Vagina (tissue), 2 donors: ENCODE measurements around the gene WWP2.

Source experiments
- POLR2AphosphoS5 ChIP-seq, 2 donors: sonication (generic); formaldehyde crosslinking; IDR thresholded peaks; one replicate each; pipeline ENCODE4 v1.9.0; 2017; ENCODE audit warnings: antibody characterized with exemption in 2 of 2, mild to moderate bottlenecking in 2 of 2, low read depth in 1 of 2; ENCODE audit not compliant: insufficient read depth in 1 of 2
- TF ChIP-seq, protein P1 (sequence below), 3 experiments: fragments of 450-650 bp in 2 of 3; fragments of 200-600 bp in 1 of 3; sonication (generic) in 1 of 3; IDR thresholded peaks; one replicate each; pipeline ENCODE4 v1.5.1; 2017 to 2019; ENCODE audit warnings: antibody characterized with exemption in 3 of 3, mild to moderate bottlenecking in 2 of 3, moderate library complexity in 2 of 3

DNA sequence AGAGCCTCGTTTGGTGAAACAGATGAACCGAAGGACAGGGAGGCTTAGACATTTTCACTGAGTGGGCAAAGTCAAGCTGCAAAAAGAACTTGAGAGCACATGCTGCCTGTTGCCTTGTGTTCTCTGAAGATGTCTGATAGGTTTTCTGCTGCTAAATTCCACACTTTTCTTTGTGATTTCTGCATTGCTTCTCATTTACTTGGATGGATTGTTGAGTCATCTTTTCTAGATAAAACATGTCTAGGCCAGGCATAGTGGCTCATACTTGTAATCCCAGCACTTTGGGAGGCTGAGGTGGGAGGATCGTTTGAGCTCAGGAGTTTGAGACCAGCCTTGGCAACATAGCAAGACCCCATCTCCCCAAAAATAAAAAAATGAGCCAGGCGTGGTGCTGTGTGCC, 108.6 kb downstream of the WWP2 start:
- TF ChIP-seq, protein P1, sequence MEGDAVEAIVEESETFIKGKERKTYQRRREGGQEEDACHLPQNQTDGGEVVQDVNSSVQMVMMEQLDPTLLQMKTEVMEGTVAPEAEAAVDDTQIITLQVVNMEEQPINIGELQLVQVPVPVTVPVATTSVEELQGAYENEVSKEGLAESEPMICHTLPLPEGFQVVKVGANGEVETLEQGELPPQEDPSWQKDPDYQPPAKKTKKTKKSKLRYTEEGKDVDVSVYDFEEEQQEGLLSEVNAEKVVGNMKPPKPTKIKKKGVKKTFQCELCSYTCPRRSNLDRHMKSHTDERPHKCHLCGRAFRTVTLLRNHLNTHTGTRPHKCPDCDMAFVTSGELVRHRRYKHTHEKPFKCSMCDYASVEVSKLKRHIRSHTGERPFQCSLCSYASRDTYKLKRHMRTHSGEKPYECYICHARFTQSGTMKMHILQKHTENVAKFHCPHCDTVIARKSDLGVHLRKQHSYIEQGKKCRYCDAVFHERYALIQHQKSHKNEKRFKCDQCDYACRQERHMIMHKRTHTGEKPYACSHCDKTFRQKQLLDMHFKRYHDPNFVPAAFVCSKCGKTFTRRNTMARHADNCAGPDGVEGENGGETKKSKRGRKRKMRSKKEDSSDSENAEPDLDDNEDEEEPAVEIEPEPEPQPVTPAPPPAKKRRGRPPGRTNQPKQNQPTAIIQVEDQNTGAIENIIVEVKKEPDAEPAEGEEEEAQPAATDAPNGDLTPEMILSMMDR (IDR thresholded peaks at IDR 0.05) = no peak
- TF ChIP-seq POLR2AphosphoS5 (IDR thresholded peaks at IDR 0.05; ENCODE audit: insufficient read depth in 1 of 2, low read depth in 1 of 2) = no peak
